ENCODE results near the gene CERS4.

DNA sequence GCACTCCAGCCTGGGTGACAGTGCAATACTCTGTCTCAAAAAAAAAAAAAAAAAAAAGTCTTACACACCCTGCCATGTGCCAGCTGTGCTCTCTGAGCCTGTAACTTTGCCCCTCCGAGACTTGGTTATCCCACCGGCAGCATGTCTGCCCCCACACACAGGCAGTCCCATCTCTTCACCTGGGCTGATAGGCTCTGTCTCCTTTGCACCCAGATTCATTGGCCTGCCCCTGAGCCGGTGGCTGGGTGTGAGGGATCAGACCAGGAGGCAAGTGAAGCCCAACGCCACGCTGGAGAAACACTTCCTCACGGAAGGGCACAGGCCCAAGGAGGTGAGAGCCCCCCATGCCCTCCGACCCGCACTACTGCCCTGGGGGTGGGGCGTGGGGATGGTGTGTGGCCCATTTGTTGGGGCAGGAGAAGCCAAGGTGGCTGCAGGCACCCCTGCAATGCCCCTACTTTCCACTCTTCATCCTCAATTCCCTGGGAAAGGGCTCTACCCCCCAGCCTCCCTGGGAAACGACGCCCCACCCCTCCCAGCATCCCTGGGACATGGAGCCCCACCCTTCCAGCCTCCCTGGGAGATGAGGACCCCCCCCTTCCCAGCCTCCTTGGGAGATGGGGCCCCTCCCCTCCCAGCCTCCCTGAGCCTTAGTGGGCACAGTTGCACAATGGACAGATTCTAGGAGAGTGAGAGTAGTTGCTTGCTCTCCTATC is 45.3 kb downstream of the CERS4 start:
- TF ChIP-seq, protein P1, sequence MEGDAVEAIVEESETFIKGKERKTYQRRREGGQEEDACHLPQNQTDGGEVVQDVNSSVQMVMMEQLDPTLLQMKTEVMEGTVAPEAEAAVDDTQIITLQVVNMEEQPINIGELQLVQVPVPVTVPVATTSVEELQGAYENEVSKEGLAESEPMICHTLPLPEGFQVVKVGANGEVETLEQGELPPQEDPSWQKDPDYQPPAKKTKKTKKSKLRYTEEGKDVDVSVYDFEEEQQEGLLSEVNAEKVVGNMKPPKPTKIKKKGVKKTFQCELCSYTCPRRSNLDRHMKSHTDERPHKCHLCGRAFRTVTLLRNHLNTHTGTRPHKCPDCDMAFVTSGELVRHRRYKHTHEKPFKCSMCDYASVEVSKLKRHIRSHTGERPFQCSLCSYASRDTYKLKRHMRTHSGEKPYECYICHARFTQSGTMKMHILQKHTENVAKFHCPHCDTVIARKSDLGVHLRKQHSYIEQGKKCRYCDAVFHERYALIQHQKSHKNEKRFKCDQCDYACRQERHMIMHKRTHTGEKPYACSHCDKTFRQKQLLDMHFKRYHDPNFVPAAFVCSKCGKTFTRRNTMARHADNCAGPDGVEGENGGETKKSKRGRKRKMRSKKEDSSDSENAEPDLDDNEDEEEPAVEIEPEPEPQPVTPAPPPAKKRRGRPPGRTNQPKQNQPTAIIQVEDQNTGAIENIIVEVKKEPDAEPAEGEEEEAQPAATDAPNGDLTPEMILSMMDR (IDR thresholded peaks at IDR 0.05) = no peak
- TF ChIP-seq POLR2A (IDR thresholded peaks at IDR 0.05) (no peak), POLR2AphosphoS5 (IDR thresholded peaks at IDR 0.05; ENCODE audit: insufficient read depth in 1 of 2, low read depth in 1 of 2) (no peak)

All from vagina (tissue), 2 donors.